Activated CD4-positive, alpha-beta T cell treated with anti-CD3 and anti-CD28 coated beads for 4 hours (primary cell): ENCODE data around the gene ADARB2.

Experiments
- DNase-seq, 2 donors: peaks; one replicate each; pipeline ENCODE4 v3.0.0-alpha.2; 2020

Gene ADARB2

DNA sequence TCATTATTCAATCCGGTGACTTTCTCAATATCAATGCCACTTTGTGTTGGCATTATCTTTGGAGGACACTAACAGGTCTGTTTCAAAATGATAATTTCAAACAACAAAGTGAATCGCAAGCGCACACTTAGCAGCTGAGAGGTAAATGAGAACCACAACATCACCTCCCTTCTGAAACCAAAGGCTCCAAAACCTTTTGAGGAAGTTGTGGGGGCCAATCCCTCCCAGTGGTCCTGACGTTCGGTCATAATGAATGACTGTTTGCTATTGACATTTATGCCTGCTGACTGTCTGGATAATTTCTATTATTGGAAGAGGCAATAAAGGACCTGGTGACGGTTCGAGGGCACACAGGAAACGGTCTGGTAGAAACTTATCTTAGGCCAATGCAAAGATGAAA is 1.8 kb downstream of the ADARB2 start:
- DNase-seq = no peak

DNA sequence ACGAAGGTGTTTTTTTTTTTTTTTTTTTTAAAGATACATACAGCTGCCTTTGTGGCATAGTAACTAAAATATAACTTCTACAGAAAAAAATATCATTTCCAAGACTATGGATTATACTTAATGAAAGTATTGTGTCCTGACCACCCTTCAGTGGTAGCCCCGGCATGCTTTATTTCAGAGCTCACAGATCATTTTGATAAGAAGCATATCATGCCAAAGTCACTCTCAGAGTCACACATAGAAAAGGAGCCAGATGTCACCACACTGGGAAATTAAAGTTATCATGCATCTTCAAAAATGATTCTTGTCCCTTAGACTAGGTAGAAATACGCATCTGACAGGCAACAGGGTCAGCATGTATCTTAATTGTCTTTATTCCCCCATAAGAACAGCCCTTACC is 3.0 kb downstream of the ADARB2 start:
- DNase-seq = no peak

DNA sequence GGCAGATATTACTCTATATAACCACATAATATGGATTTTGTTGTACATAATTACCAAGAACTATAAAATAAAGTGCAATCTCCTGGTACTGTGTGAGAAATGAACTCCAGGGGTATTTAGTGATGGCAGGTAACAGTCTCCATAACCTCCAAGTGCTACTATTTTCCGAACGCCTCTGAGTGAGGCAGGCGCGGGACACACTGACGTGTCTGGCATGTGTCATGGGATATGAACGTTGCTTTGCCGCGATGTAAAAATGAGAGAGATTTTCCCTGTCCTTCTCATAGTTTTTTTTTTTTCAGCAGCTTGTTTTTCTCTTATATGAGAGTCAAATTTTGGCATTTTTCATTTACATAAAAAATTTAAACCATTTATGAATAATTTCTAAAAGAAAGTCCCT is 3.6 kb downstream of the ADARB2 start:
- DNase-seq = no peak

DNA sequence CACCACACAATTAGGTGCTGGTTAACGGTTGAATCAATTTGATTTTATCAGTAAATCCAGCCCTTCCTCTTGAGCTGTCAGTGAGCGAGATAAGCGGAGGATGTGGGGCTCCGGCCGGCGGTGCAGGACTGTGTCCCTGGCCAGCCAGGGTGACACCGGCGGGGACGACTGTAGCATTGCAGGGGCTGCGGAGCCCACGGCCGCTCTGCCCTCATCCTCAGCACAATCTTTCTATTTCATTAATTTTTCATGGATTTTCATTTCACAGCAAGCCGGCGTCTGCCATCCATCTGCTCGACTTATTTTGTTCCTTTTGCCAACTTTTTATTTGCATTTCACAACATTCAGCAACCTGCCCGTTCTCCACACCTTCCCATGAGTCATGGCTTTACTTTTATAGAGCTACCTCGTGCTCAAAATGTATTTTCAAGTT is 4.7 kb downstream of the ADARB2 start:
- DNase-seq = no peak

DNA sequence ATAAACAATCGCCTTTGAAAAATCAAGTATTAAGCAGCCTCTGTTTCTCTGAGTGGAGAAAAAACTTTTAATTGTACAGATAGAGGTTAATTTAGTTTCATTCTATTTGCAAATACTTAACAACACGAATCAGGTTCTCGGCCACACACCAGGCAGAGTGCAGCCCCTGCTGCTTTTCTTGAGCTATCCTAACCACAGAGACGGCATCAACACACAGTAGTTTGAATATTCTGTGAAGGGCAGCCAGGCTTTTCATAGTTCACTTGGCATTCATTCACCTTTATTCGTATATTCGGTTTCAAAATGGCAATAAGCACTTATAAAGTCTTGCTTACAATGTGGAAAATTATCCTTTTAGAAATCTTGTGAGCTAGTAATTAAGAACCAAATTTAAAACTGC is 5.7 kb downstream of the ADARB2 start:
- no peak for DNase-seq

DNA sequence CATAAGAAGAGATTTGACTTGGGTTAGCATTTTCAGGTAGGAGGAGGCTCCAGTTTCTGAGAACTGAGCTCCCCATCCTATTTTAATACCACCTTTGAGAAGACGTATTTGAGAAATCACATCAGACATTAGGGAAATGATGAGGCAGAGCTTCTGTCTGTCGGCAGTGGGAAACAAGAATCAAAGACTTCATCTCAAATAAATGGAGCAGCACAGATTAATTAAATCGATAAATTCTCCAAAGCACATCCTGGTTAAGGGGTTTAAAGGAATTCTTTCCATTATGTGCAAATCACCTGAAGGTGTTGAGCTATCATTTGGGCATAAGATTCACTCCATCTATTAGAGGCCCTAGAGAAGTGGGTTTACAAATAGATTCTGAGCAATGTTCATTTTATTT is 7.6 kb downstream of the ADARB2 start:
- no peak for DNase-seq

DNA sequence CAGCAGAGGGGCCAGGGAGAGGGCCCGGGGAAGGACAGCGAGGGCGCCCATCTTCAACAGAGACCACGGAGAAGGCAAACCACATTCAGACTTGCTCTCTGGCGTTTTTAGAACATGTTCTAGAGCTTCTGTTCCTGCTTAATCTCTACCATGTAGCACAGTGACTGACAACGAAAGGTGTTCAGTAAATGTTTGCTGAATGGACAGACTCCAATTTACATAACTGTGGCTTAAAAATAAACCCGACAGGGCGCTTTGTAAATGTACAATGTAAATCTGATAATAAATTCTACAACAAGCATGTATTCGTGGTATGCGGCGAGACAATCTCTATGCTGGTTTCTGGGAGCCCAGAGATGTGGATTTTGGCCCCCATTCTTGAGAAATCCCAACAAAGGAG is 10.5 kb downstream of the ADARB2 start:
- no peak for DNase-seq

DNA sequence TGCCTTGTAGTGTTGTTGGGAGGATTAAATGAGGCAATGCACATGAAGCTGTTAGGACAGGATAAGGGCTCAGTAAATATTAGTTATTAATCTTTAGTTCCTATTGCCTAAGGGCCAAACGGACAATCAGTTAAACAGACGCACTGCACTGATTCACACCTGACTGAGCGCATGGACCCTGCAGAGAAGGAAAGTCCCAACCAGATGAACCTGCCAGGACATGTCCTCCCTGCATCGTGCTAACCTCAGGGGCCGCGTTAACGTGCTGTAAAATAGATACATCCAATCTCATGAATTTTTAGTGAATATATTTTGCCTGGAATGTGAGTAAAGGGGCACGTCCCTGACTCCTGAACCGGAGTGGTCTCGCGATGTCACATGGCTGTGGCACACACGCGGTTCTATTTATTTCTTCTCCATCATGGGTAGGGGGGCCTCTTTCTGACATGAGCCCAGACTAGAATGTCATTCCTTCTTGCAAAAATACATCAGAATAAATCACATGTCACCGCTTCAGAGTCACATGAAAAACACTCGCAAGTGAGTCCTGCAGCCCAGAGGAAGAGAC is 12.3 kb downstream of the ADARB2 start:
- no peak for DNase-seq

DNA sequence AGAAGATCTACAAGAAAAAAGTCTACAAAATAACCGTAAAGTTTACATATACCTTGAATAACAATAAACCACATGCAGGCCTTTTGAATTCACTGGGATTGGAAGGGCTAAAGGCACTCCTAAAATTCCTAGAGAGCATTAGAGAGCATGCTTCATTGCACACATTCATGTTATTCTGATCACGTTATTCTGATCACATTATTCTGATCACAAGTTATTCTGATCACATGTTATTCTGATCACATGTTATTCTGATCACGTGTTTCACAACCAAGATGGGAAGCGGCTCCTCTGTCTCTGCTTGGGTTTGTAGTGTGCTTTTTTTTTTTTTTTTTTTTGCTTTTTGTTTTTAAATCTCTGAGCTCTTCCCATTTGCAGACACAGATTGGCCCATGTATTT is 20.5 kb downstream of the ADARB2 start:
- DNase-seq = no peak

DNA sequence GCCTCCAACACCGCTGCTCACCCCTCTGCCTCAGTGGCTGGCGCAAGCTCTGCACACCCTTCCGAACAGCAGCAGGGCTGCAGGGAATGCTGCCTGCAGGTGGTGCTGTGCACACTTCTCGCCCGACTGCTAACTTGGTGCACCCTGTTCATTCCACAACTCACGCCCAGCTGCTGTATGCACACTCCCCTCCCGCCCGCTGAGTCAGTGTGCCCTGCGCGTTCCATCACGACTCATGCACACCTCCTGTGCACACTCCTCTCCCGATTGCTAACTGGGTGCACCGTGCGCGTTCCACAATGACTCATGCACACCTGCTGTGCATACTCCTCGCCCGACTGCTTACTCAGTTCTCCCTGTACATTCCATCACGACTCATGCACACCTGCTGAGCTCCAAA is 21.5 kb downstream of the ADARB2 start:
- peak in 1 of 2 donors; percentile 31 for DNase-seq

DNA sequence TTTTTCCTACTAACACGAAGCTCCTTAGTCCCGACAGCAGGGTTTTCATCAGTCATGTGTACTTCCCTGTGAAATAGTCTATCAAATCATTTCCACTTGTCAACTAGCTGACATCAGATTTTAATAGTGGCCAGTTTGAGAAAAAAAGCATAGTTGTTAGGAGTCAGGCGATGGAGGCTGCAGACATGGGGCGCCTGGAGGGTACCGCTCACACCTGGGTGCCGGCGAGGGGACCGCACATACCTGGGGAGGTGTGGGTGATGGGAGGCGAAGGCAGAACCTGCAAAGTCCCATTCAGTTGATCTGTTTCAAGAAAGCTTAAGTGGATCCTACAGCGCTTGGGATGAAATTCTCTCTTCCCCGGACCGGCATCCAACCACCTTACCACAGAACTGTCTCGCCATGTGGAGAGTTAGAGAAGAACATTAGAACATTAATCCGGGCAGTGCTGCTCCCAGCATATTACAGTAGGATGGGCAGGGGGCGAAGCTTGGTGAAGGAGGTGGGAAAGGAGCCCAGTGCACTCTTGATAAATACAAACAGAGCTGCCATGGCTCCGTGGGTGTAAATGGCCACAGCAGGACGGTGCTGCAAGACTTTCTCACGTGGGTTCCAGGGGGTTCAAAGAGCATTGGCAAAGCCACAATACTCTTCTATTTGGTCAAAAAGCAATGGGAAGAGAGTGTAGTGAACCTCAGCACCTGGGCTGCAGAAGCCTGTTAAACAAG is 24.2 kb downstream of the ADARB2 start:
- no peak for DNase-seq

DNA sequence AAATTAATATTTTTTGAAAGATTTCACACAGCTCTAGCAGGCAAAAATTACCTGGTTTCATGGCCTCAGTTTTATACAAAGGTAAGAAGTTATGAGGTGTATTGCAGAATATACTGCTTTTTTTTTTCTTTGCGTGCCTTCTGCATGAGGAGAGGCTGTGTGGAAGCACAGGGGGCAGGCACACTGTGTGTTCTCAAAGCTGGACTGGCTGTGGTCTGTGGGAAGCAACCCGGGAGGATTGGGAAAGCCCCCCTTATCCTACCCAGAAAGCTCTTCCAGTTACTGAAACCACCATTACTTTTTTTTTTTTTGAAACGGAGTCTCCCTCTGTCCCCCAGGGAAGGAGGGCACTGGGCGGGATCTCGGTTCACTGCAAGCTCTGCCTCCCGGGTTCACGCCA is 25.0 kb downstream of the ADARB2 start:
- DNase-seq = no peak

DNA sequence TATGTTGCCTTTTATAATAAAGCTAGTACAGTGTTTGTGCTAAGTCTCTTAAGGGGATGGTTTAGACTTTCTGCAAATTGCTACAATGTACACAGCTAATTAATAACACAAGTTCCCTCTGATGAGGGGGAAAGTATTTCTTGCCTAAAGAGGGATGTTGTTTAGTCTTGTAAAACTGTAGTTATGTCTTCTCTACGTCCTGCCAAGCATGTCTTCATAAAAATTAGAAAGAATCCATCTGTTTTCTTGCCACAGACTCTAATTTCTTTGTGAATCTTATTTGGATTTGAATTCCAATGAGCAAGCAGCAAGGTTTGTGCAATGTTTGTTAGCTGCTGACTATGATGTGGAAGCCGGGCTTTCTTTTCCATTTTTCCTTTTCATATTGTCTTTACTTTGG is 28.2 kb downstream of the ADARB2 start:
- no peak for DNase-seq

DNA sequence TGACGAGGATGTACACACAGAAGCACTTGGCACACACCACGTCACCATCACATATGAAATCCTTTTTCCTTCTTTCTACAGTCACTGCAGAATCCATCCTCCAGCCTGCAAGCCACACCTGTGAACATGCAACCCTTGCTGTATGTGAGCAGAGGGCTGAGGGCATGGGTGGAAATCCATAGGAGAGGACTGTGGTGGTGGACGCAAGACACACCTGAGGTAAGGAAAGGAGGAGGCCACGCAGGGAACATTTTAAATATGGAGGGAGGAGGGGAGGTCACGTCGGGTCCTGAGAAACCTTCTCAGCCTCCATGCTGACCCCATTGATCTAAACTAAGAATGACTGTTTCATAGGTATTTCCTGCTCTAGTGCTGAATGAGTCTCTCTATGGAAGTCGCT is 28.6 kb downstream of the ADARB2 start:
- no peak for DNase-seq

DNA sequence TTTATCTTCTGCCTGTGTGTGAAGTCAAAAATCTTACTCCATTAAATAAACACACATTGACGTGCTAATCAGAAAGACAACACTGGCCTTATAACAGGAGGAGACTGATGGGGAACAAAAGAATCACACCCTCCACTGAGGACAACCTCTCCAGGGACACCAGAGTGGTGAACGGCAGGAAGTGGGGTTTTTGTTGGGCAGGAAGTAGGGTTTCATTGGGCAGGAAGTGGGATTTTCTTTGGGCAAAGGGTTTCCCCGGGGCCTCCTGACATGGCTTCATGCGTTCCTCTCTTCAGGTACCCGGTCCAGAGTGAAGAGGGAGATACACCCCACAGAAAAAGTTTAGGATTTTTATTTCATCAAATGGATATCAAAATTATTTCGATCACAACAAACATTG is 30.6 kb downstream of the ADARB2 start:
- DNase-seq = no peak

DNA sequence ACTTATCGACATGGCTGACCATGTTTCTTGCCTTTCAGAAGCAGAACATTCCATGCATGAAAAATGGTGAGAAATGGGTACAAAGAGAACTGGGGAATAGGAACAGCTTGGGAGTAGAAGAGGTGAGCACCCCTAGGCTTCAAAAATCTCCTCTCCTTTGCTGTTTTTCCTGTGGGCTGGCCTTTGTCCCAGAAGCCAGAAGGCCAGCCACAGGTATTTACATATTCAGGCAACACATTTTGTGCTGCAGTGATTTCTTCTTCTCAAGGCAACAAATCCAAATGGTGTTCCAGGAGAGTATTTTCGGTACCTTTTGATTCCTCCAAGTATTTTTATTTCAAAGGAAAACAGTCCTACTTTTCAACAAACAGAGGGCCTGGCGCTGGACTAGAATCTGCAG is 31.1 kb downstream of the ADARB2 start:
- DNase-seq = no peak

DNA sequence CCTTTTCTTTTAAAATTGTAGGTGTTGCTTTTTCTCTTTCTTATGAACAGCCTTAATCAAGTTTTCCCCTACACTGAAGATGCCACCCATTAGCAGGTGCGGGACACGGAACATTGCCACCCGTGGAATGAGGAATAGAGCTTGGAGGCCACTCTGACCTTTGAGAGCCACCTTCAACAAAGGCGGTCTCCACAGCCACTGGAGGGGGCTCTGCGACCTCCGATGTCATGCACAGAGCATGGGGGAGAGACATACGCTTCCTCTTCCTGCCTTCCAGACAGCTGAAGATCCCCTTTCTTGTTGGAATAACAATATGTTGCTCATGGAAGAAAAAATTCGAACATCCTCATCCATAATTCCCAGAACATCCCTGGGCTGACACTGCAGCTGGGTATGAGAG is 39.1 kb downstream of the ADARB2 start:
- no peak for DNase-seq

DNA sequence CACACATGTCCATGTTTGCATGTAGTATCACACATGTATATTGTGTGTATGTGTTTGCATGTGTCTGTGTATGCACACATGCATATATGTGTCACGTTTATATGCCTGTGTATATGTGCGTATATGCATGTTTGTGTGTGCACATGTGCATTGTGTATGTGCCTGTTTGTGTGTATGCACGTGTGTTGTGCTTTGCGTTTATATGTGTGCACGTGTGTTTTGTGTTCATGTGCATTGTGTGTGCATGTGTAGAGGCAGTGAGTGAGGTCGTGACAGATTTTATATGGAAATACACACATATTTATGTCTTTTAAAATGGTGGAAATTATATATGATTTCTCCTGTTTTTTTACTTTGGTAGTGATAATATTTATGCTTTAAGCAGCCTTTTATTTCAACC is 41.2 kb downstream of the ADARB2 start:
- DNase-seq = no peak

DNA sequence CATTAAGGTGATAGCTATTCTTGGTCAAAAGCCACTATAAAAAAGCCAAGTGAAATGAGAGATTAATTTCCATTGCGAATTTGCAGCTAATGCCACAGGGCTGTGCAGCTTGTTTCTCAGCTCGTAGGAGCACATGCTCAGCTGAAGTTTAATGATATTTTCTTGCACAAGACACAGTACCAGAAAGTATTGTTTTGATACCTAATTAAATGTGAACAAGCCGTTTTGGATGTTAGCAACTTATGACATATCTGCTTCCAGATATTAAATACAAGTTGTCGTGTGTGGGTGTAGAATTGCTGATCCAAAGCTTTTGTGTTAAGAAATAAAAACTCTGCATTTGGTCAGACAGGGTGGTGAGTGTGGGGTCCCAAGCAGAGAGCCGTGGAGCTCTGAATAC is 47.2 kb downstream of the ADARB2 start:
- no peak for DNase-seq

DNA sequence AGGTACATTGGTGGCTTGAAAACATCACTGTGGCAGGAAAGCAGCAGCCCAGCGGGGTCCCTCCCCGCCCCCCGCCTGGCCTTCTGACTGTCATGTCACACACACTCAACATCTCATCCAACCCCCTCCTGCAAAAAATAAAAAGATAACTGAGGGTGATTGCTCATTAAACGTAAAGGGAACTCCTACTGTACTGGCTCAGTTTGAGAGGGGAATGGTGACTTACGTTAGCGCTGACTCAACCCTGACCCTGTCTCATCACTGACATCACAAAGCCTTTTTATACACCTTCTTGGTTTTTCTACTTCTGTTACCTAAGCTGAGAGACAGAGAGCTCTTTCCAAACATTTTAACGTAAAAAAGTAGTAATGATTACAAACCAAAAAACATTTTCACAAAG is 48.8 kb downstream of the ADARB2 start:
- no peak for DNase-seq

DNA sequence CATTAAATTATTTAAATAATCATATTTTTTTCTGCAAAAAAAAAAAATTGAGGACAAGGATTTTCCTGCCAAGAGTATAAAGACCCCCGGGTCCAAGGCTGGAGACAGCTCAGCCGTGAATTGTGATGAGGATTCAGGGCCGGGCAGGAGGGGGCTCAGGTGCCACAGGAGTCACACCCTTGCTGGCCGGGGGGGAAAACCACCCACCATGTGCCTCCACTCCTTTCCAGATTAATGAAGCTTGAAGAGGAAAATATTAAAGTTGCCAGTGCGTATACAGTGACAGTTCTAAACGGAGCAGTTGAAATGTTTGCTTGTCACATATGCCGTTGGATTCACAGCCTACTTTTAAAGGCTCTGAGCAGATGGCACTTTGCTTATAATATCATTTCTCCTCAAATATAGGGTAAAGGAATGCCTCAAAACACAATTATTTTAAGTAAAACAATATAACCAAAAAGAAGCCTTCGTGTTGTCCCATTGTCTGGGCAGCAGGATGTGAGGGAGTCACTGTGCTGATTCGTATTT is 49.6 kb downstream of the ADARB2 start:
- DNase-seq = no peak

DNA sequence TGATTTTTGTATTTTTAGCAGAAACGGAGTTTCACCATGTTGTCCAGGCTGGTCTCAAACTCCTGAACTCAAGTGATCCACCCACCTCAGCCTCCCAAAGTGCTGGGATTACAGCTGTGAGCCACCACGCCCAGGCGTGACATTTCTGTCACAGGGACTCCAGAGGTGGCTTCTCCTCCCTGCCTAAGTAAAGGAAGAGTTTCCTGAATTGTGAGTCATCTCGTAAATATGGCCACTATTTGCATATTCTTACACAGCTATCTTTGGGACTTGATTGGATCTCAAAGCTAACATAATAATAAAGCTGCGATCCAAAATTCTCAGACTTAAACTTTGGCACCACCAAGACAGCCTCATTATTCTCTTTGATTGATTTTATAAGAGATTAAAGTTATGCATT is 50.1 kb downstream of the ADARB2 start:
- DNase-seq = no peak

DNA sequence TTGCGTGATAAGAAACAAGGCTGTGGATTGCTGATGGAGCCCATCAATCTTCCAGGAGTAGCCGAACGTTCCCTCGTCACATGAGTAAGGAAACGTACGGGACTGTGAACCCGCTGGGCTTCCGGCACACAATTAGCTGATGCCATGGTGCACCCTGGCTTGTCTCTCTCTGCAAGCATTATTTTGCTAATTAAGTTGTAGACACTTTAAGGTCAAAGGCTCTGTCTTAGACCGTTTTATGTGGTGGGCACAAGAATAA is 50.9 kb downstream of the ADARB2 start:
- no peak for DNase-seq

DNA sequence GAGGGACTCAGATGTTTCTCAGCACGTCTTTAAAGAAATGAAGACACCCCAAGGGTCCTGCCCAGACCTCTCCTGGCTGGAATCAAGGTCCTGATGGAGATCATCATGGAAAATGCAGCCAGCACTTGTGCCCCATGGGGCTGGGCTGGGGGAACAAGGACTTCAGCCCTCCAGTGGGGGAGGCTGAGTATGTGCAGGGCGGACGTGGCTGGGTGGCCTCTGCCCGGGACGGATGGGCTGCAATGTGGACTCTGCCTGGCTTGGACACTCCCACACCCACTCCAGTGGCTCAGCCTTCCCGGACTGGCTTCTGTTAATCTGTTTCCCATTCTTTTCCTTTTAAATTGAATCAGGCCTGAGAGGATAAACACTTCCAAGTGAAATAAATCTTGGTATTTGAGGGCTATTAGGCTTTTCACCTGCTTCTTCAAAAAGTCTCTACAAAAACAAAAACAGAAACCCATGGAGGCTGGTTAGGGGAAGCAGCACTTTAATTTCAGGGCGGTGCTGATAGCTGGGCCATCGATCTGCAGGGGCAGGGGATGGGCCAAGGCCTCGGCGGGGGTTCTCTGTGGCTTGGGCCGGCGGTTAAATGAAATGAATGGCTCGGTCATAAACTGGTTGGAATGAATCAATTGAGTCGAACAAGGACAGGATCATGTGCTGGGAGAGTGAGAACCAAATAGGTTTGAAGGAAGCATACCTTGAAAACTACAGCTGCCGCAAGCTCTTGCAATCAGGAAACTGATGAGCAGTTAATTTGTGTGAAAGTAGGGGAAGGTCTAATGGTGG is 51.4 kb downstream of the ADARB2 start:
- DNase-seq = no peak
